Panc1 (cell line): ENCODE measurements around the gene MRTFA.

Experiments used
- POLR2AphosphoS5 ChIP-seq: IDR thresholded peaks from 2 replicates; pipeline ENCODE4 v1.6.1; 2012; ENCODE audit warnings: mild to moderate bottlenecking, low read depth, low read length, moderate library complexity
- SIN3A ChIP-seq: IDR thresholded peaks from 2 replicates; pipeline ENCODE4 v1.6.1; 2012; ENCODE audit warnings: low read depth, mild to moderate bottlenecking, low read length, moderate library complexity, borderline replicate concordance; ENCODE audit not compliant: insufficient read depth
- TF ChIP-seq, protein P1 (sequence below): fragments of 450-650 bp; IDR thresholded peaks from 2 replicates; pipeline ENCODE4 v1.5.1; 2017; ENCODE audit warnings: mild to moderate bottlenecking

DNA sequence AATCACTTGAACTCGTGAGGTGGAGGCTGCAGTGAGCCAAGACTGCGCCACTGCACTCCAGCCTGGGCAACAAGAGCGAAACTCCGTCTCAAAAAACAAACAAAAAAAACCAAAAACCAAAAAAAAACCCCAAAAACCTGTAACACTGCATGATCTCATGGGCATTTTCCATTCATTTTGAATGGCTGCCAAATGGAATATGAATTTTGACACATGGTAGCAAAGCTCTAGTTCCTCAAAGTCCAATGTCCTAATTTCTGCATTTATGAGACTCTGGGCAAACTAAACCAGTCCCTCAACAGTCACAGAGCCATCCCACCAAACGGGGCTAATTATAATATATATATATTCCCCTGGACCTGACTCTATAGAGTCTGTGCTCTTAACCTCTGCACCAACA is 204.4 kb downstream of the MRTFA start:
- TF ChIP-seq, protein P1, sequence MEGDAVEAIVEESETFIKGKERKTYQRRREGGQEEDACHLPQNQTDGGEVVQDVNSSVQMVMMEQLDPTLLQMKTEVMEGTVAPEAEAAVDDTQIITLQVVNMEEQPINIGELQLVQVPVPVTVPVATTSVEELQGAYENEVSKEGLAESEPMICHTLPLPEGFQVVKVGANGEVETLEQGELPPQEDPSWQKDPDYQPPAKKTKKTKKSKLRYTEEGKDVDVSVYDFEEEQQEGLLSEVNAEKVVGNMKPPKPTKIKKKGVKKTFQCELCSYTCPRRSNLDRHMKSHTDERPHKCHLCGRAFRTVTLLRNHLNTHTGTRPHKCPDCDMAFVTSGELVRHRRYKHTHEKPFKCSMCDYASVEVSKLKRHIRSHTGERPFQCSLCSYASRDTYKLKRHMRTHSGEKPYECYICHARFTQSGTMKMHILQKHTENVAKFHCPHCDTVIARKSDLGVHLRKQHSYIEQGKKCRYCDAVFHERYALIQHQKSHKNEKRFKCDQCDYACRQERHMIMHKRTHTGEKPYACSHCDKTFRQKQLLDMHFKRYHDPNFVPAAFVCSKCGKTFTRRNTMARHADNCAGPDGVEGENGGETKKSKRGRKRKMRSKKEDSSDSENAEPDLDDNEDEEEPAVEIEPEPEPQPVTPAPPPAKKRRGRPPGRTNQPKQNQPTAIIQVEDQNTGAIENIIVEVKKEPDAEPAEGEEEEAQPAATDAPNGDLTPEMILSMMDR: no peak
- TF ChIP-seq POLR2AphosphoS5 (no peak), SIN3A (no peak)
